ENCODE measurements around the gene FZR1. TPM values are rescaled to one million over a fixed set of nuclear protein-coding genes. Genes with fewer than 3 reads are reported as not detected.

Gene FZR1
- total and polyA plus RNA-seq, 8 donors: 15.1 to 34.2 (median 20.4) TPM

DNA sequence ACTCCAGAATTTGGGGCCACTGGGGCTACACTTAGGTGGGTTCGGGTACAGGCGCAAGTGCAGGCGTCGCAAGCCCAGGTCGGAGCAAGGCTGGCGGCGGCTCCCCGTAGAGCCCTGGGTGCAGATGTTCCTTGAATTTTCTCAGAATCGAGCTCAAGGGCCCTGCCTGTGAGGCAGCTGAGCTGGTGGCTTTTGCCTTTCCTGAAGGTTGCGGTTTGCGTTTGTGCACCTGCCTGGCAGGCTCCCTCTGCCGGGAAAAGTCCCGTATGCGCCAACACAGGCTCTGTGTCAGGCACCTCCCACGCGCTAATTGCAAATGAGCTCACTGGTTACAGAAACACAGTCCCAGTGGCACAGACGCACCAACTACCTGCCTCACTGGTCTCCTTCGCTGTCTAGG, 11.6 kb upstream of the FZR1 start:
- no peak for DNase-seq
- no peak for ATAC-seq
- Histone ChIP-seq H3K27me3 (no peaks in the 10 kb centered on the region), H3K36me3 (peaks cover 0 to 22% (median 0%) of the 10 kb centered on the region in 3 donors), H3K4me1 (peaks cover 0 to 7% (median 3%) of the 10 kb centered on the region in 3 donors), H3K27ac (no peak overlapping the region), H3K9me3 (no peaks in the 10 kb centered on the region), H3K4me3 (no peak overlapping the region)
- WGBS, 2 donors: 91 to 93% methylated on average over 18 of the region's 18 CpGs
- FAIRE-seq: no peak
- intact Hi-C loops (cut with DNase I): no loop called here
- TF ChIP-seq, protein P1, sequence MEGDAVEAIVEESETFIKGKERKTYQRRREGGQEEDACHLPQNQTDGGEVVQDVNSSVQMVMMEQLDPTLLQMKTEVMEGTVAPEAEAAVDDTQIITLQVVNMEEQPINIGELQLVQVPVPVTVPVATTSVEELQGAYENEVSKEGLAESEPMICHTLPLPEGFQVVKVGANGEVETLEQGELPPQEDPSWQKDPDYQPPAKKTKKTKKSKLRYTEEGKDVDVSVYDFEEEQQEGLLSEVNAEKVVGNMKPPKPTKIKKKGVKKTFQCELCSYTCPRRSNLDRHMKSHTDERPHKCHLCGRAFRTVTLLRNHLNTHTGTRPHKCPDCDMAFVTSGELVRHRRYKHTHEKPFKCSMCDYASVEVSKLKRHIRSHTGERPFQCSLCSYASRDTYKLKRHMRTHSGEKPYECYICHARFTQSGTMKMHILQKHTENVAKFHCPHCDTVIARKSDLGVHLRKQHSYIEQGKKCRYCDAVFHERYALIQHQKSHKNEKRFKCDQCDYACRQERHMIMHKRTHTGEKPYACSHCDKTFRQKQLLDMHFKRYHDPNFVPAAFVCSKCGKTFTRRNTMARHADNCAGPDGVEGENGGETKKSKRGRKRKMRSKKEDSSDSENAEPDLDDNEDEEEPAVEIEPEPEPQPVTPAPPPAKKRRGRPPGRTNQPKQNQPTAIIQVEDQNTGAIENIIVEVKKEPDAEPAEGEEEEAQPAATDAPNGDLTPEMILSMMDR (IDR thresholded peaks at IDR 0.05): no peak

DNA sequence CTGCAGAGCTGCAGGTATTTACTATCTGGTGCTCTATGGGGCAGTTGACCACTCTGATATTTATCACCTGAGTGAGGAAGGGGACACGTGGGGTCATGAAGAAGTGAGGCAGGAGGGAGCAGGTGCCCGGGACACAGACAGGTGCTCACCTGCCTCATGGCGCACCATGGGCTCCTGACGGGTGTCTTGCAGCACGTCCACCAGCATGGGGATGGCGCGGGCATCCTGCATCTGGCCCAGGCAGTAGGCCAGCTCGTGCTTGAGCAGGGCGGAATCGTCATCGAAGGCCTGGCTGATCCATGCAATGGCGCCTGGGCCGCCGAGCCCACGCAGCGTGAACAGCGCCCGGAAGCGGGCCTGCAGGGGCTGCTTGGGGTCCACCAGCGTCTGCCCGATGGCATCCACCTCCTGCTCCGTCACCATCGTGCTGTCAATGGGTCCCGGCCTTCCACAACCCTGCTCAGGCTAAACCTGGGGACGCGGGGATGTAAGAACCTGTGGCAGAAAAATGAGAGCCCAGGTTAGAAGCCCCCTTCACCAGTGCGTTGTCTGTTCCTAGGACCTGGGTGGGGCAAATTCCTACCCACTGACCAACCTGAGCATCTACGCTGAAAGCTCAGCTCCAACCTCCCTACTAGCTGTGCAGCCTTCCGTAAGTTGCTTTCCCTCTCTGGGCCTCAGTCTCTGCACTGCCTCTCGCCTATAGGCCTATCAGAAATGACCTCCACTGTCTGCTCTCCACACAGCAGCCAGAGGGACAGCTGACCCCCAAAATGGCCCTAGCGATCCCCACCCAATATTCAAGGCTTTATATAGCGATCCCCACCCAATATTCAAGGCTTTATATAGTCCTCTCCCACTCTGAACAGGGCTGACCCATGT, 9.5 kb upstream of the FZR1 start:
- DNase-seq (no peak), FAIRE-seq (no peak), ATAC-seq (no peak)
- intact Hi-C loops (cut with DNase I): no loop called here
- Histone ChIP-seq H3K27me3 (no peaks in the 10 kb centered on the region), H3K4me1 (peaks cover 0 to 7% (median 3%) of the 10 kb centered on the region in 3 donors), H3K9me3 (no peaks in the 10 kb centered on the region), H3K27ac (no peak overlapping the region), H3K36me3 (peaks cover 0 to 16% (median 0%) of the 10 kb centered on the region in 3 donors), H3K4me3 (no peak overlapping the region)
- TF ChIP-seq, protein P1 (IDR thresholded peaks at IDR 0.05): no peak
- 95 to 96% methylated on average over 32 of the region's 32 CpGs for WGBS, 2 donors

DNA sequence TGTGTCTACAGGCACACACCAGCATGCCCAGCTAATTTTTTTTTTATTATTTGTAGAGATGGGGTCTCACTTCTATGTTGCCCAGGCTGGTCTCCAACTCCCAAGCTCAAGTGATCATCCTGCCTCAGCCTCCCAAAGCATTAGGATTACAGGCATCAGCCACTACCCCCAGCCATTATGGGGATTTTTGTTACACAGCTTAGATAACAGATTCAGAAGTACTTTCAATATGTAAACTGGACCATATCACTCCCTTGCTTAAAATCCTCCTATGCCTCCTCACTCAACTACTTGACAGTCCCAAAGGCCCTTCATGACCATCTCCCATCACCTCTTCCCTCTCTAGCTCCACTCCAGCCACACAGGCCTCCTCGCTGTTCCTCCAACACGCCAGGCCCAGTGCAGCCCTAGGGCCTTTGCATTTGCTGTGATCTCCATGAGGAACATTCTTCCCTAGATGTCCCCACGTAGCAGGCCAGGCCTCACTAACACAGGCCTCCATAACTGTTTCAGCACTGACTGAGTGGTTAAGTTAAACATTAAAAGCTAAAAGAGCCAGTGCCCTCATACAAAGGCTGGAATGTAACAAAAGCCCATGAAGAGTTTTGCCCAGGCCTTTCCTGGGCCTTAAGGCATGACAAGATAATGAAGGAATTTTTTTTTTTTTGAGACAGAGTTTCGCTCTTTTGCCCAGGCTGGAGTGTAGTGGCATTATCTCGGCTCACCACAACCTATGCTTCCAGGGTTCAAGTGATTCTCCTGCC, 8.2 kb upstream of the FZR1 start:
- Histone ChIP-seq H3K4me1 (peaks cover 0 to 7% (median 3%) of the 10 kb centered on the region in 3 donors), H3K36me3 (peaks cover 0 to 15% (median 0%) of the 10 kb centered on the region in 3 donors), H3K27me3 (no peaks in the 10 kb centered on the region), H3K27ac (no peak overlapping the region), H3K4me3 (no peak overlapping the region), H3K9me3 (no peaks in the 10 kb centered on the region)
- FAIRE-seq (no peak), ATAC-seq (no peak), DNase-seq (no peak)
- WGBS, 2 donors: 96% methylated on average over 5 of the region's 5 CpGs
- TF ChIP-seq, protein P1 (IDR thresholded peaks at IDR 0.05): no peak
- intact Hi-C loops (cut with DNase I): no loop called here

DNA sequence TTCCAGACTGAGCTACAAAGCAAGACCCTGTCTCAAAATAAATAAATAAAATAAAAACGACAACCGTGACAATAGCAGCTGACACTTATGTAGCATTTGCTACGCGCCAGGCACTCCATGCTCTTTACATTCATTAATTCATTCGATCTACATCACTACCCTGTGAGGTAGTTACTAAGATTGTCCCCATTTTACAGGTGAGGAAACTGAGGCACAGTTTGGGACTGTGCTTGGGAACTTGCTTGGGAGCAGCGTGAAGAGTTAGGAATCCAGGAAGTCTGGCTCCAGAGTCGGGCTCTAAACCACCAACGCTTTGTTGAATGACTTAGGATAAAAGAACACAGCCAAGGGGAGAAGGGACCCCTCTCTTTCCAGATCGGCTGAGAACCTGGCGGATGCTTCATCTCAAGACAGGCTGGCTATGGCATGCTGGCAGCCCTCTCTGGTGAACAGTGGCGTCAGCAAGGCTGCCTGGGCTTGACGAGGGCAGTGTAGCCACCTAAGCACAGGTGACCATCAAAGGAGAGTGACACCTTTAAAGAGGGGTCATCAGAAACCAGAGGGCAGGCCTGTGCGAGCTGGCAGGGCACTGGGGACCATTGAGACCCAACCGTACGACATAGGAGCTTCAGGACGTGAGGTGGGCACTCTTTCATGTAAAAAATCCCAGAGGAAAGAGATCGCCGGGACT, 6.2 kb upstream of the FZR1 start:
- DNase-seq: peak in 1 of 6 donors; percentile 25
- Histone ChIP-seq H3K4me3 (peak overlapping the region; percentile 69 to 93 (median 78)), H3K4me1 (peaks cover 0 to 7% (median 3%) of the 10 kb centered on the region in 3 donors), H3K9me3 (no peaks in the 10 kb centered on the region), H3K27ac (peak overlapping the region; percentile 86 to 90 (median 88)), H3K36me3 (peaks cover 0 to 15% (median 0%) of the 10 kb centered on the region in 3 donors), H3K27me3 (no peaks in the 10 kb centered on the region)
- peak; percentile 8 to 11 (median 9) for ATAC-seq
- intact Hi-C loops (cut with DNase I): no loop called here
- 16 to 17% methylated on average over 18 of the region's 18 CpGs for WGBS, 2 donors
- no peak for FAIRE-seq
- TF ChIP-seq, protein P1 (IDR thresholded peaks at IDR 0.05): no peak

All from pancreas (tissue), 10 donors.